Osteoblast (primary cell): ENCODE data around the gene CBX2. TPM values are rescaled to one million over a fixed set of nuclear protein-coding genes. Genes with fewer than 3 reads are reported as not detected.
"Not testable (repeated sequence)": the region's sequence is repeated elsewhere in the genome, so short reads cannot be mapped to it uniquely, and the experiment has no call there.

Experiments
- DNase-seq: peaks from one replicate; pipeline ENCODE4 v3.0.0; 2011; ENCODE audit warnings: low spot score, mixed read lengths; ENCODE audit not compliant: insufficient read length; ENCODE audit errors: missing footprints
- H2AFZ ChIP-seq: 2 replicates; pipeline ENCODE4 v1.6.0; 2011; ENCODE audit warnings: mild to moderate bottlenecking, low read length
- H3K27ac ChIP-seq: 2 replicates; pipeline ENCODE4 v1.5.1; 2011; ENCODE audit warnings: mild to moderate bottlenecking, low read depth, low read length, moderate library complexity
- H3K27me3 ChIP-seq: 2 replicates; pipeline ENCODE4 v1.6.0; 2012; ENCODE audit warnings: mild to moderate bottlenecking, control low read depth, inconsistent platforms, low read length, moderate library complexity; ENCODE audit not compliant: insufficient read depth
- H3K36me3 ChIP-seq: 2 replicates; pipeline ENCODE4 v1.5.1; 2011; ENCODE audit warnings: mild to moderate bottlenecking, low read length, control low read depth, moderate library complexity; ENCODE audit not compliant: insufficient read depth
- H3K4me1 ChIP-seq: 2 replicates; pipeline ENCODE4 v1.5.1; 2011; ENCODE audit warnings: mild to moderate bottlenecking, low read length, control low read depth, moderate library complexity; ENCODE audit not compliant: insufficient read depth
- H3K4me2 ChIP-seq: 2 replicates; pipeline ENCODE4 v1.6.0; 2011; ENCODE audit warnings: mild to moderate bottlenecking, low read length; ENCODE audit not compliant: insufficient read depth
- H3K4me3 ChIP-seq: fragments of 200-600 bp; sonication (generic); 3 replicates; pipeline ENCODE4 v1.5.1; 2012; ENCODE audit warnings: mild to moderate bottlenecking, low read length, inconsistent platforms; ENCODE audit not compliant: insufficient read depth
- H3K79me2 ChIP-seq: 2 replicates; pipeline ENCODE4 v1.6.0; 2012; ENCODE audit warnings: mild to moderate bottlenecking, low read length, control low read depth, inconsistent platforms; ENCODE audit not compliant: insufficient read depth
- H3K9me3 ChIP-seq: 2 replicates; pipeline ENCODE4 v1.5.1; 2011; ENCODE audit warnings: low read depth, low read length, control low read depth
- H4K20me1 ChIP-seq: 2 replicates; pipeline ENCODE4 v1.6.0; 2012; ENCODE audit warnings: mild to moderate bottlenecking, low read length, control low read depth; ENCODE audit not compliant: insufficient read depth
- CTCF ChIP-seq: IDR thresholded peaks from 2 replicates; pipeline ENCODE4 v1.5.1; 2011; ENCODE audit warnings: mild to moderate bottlenecking, low read depth, low read length, moderate library complexity; ENCODE audit errors: extremely low read depth
- total RNA-seq: library from RNA; depleted of rRNA; stranded (reverse); fragments of >200 nt; gene quantifications from 2 replicates; pipeline ENCODE4 v1.2.3, GENCODE V29; 2012

CBX2 gene
- total RNA-seq, 1 donor = 1.1 TPM

- Histone ChIP-seq H3K4me1 (no peaks in the 10 kb centered on the region), H4K20me1 (no peaks in the 10 kb centered on the region), H3K79me2 (no peaks in the 10 kb centered on the region), H3K36me3 (no peaks in the 10 kb centered on the region), H3K4me2 (no peak overlapping the region), H3K27me3 (peaks cover 9% of the 10 kb centered on the region), H3K9me3 (no peaks in the 10 kb centered on the region), H2AFZ (no peak overlapping the region), H3K4me3 (no peak overlapping the region), H3K27ac (no peak overlapping the region)
- TF ChIP-seq CTCF = no peak
- DNase-seq = peak; percentile 31
Observed at GRCh38 chr17:79761894-79762589, 15.9 kb upstream of the CBX2 start.

- no peaks in the 10 kb centered on the region for H3K9me3 ChIP-seq
- H3K4me2 ChIP-seq = no peak overlapping the region
- peaks cover 10% of the 10 kb centered on the region for H3K27me3 ChIP-seq
- no peaks in the 10 kb centered on the region for H4K20me1 ChIP-seq
- no peaks in the 10 kb centered on the region for H3K79me2 ChIP-seq
- TF ChIP-seq CTCF = no peak
- DNase-seq = peak; percentile 50
- H3K36me3 ChIP-seq = no peaks in the 10 kb centered on the region
- H2AFZ ChIP-seq = no peak overlapping the region
- no peak overlapping the region for H3K4me3 ChIP-seq
- no peak overlapping the region for H3K27ac ChIP-seq
- H3K4me1 ChIP-seq = no peaks in the 10 kb centered on the region
Observed at GRCh38 chr17:79765708-79766107, 12.2 kb upstream of the CBX2 start.

- no peak overlapping the region for H2AFZ ChIP-seq
- no peak for TF ChIP-seq CTCF
- DNase-seq = peak; percentile 61
- H3K4me3 ChIP-seq = no peak overlapping the region
- no peaks in the 10 kb centered on the region for H3K4me1 ChIP-seq
- no peaks in the 10 kb centered on the region for H3K36me3 ChIP-seq
- H4K20me1 ChIP-seq = no peaks in the 10 kb centered on the region
- H3K79me2 ChIP-seq = no peaks in the 10 kb centered on the region
- no peak overlapping the region for H3K4me2 ChIP-seq
- H3K9me3 ChIP-seq = no peaks in the 10 kb centered on the region
- H3K27me3 ChIP-seq = peaks cover 32% of the 10 kb centered on the region
- no peak overlapping the region for H3K27ac ChIP-seq
Observed at GRCh38 chr17:79769570-79770506, 8.1 kb upstream of the CBX2 start.

GRCh38 chr17:79771276-79771675 lies 6.7 kb upstream of the CBX2 start:
- no peak for DNase-seq
- Histone ChIP-seq H3K4me3 (no peak overlapping the region), H3K4me1 (no peaks in the 10 kb centered on the region), H3K9me3 (no peaks in the 10 kb centered on the region), H2AFZ (no peak overlapping the region), H3K79me2 (no peaks in the 10 kb centered on the region), H3K27me3 (peaks cover 43% of the 10 kb centered on the region), H3K4me2 (no peak overlapping the region), H3K36me3 (no peaks in the 10 kb centered on the region), H4K20me1 (no peaks in the 10 kb centered on the region), H3K27ac (no peak overlapping the region)
- TF ChIP-seq CTCF = no peak

- H3K27me3 ChIP-seq = peaks cover 53% of the 10 kb centered on the region
- not testable (repeated sequence) for H3K9me3 ChIP-seq
Observed at GRCh38 chr17:79772726-79773125, 5.2 kb upstream of the CBX2 start.

More at GRCh38 chr17:79772726-79773125, 5.2 kb upstream of the CBX2 start:
- H3K79me2 ChIP-seq, H3K27ac ChIP-seq, H3K4me2 ChIP-seq, DNase-seq, H3K4me3 ChIP-seq, H3K36me3 ChIP-seq, H2AFZ ChIP-seq, H4K20me1 ChIP-seq, H3K4me1 ChIP-seq: not testable (repeated sequence)
